HCT116 (cell line): ENCODE measurements around the gene LTBP4.

ENCODE experiments used
- CEBPB ChIP-seq: IDR thresholded peaks from 2 replicates; pipeline ENCODE4 v1.6.1; 2012; ENCODE audit warnings: low read depth
- EGR1 ChIP-seq: IDR thresholded peaks from 2 replicates; pipeline ENCODE4 v1.6.1; 2012; ENCODE audit warnings: low read depth
- EZH2 ChIP-seq: fragments of 200-600 bp; sonication (generic); IDR thresholded peaks from 2 replicates; pipeline ENCODE4 v1.6.1; 2017; ENCODE audit warnings: antibody characterized with exemption, mixed run types
- POLR2A ChIP-seq: IDR thresholded peaks from 2 replicates; pipeline ENCODE4 v1.7.0; 2011; ENCODE audit warnings: borderline replicate concordance; ENCODE audit not compliant: insufficient read depth, insufficient read length; ENCODE audit errors: extremely low read depth
- POLR2AphosphoS5 ChIP-seq: IDR thresholded peaks from 2 replicates; pipeline ENCODE4 v1.6.1; 2011; ENCODE audit warnings: mild to moderate bottlenecking, low read depth, low read length, moderate library complexity
- RAD21 ChIP-seq: IDR thresholded peaks from 2 replicates; pipeline ENCODE4 v1.6.1; 2012; ENCODE audit warnings: low read depth, mild to moderate bottlenecking
- REST ChIP-seq: IDR thresholded peaks from 2 replicates; pipeline ENCODE4 v1.6.1; 2012; ENCODE audit warnings: low read depth
- TCF7L2 ChIP-seq: IDR thresholded peaks from 2 replicates; pipeline ENCODE4 v1.7.0; 2011; ENCODE audit warnings: borderline replicate concordance, inconsistent platforms; ENCODE audit not compliant: insufficient read depth, insufficient read length; ENCODE audit errors: extremely low read depth
- YY1 ChIP-seq: IDR thresholded peaks from 2 replicates; pipeline ENCODE4 v1.6.1; 2011; ENCODE audit warnings: low read length, low read depth, moderate library complexity, mild to moderate bottlenecking; ENCODE audit not compliant: insufficient replicate concordance; ENCODE audit errors: extremely low read depth
- ZNF274 ChIP-seq: fragments of 200-500 bp; sonication (Bioruptor generic); IDR thresholded peaks from 2 replicates; pipeline ENCODE4 v1.6.1; 2014; ENCODE audit warnings: mild to moderate bottlenecking, low read depth, low read length, inconsistent platforms
- TF ChIP-seq, protein P1 (sequence below), 3 experiments: fragments of 200-600 bp in 1 of 3; sonication (generic) in 1 of 3; IDR thresholded peaks in 2 of 3; conservative IDR thresholded peaks in 1 of 3; 2 replicates each; pipeline ENCODE4 v1.5.1; 2012 to 2017; ENCODE audit warnings: low read depth in 2 of 3, low read length in 2 of 3, antibody characterized with exemption in 1 of 3, borderline replicate concordance in 1 of 3, control low read depth in 1 of 3, mild to moderate bottlenecking in 1 of 3, mixed read lengths in 1 of 3, mixed run types in 1 of 3, moderate library complexity in 1 of 3; ENCODE audit not compliant: insufficient read depth in 1 of 3
- TF ChIP-seq, protein P2 (sequence below): IDR thresholded peaks from 2 replicates; pipeline ENCODE4 v1.6.1; 2012
- TF ChIP-seq, protein P3 (sequence below): IDR thresholded peaks from 2 replicates; pipeline ENCODE4 v1.6.1; 2012

GRCh38 chr19:40666803-40667438 is 65.8 kb downstream of the LTBP4 start:
- TF ChIP-seq, protein P1, sequence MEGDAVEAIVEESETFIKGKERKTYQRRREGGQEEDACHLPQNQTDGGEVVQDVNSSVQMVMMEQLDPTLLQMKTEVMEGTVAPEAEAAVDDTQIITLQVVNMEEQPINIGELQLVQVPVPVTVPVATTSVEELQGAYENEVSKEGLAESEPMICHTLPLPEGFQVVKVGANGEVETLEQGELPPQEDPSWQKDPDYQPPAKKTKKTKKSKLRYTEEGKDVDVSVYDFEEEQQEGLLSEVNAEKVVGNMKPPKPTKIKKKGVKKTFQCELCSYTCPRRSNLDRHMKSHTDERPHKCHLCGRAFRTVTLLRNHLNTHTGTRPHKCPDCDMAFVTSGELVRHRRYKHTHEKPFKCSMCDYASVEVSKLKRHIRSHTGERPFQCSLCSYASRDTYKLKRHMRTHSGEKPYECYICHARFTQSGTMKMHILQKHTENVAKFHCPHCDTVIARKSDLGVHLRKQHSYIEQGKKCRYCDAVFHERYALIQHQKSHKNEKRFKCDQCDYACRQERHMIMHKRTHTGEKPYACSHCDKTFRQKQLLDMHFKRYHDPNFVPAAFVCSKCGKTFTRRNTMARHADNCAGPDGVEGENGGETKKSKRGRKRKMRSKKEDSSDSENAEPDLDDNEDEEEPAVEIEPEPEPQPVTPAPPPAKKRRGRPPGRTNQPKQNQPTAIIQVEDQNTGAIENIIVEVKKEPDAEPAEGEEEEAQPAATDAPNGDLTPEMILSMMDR (IDR thresholded peaks at IDR 0.05 in 2 of 3, conservative IDR thresholded peaks at IDR 0.05 in 1 of 3; ENCODE audit: borderline replicate concordance in 1 of 3, insufficient read depth in 1 of 3, low read depth in 2 of 3, low read length in 2 of 3) = no peak
- TF ChIP-seq POLR2A = no peak
- TF ChIP-seq REST = no peak
- TF ChIP-seq POLR2AphosphoS5 = no peak
- TF ChIP-seq EGR1 = no peak
- no peak for TF ChIP-seq EZH2
- no peak for TF ChIP-seq ZNF274
- TF ChIP-seq, protein P2, sequence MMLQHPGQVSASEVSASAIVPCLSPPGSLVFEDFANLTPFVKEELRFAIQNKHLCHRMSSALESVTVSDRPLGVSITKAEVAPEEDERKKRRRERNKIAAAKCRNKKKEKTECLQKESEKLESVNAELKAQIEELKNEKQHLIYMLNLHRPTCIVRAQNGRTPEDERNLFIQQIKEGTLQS = no peak
- TF ChIP-seq, protein P3, sequence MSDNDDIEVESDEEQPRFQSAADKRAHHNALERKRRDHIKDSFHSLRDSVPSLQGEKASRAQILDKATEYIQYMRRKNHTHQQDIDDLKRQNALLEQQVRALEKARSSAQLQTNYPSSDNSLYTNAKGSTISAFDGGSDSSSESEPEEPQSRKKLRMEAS = no peak
- TF ChIP-seq YY1 = no peak
- no peak for TF ChIP-seq CEBPB
- TF ChIP-seq RAD21 = no peak
- no peak for TF ChIP-seq TCF7L2
